ENCODE data around the gene ICAM2.
"Not testable (repeated sequence)": the region's sequence is repeated elsewhere in the genome, so short reads cannot be mapped to it uniquely, and the experiment has no call there.

Gene ICAM2

DNA sequence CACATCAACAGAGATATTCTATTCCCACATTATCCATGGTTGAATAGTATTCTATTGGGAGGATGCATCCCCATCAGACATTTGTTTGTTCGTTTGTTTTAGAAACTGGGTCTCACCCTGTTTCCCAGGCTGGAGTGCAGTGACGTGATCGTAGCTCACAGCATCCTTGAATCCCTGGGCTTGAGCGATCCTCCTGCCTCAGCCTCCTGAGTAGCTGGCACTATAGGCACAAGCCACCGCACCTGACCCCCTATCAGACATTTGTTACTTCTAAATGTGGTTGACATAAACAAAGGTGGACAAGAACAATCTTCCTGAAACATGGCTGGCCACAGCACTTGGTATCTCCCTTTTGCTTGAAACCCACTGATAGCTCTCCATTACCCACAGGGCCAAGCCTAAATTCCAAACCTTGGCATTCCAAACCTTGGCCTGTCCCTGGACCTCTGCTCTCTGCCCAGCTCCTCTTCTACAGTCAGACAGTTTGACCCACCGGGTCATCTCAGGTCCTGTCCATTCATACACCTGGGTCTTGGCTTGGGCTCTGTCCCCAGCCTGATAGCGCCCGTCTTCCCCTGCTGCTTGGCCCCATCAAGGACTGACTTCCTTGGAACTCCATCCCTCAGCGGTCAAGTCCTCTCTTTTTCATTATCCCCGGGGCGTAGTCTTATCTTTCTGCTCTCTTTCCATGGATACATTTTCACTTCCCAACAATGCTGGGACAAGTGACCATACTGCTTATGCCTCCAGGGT, 23.8 kb downstream of the ICAM2 start:
- DNase-seq = no peak

DNA sequence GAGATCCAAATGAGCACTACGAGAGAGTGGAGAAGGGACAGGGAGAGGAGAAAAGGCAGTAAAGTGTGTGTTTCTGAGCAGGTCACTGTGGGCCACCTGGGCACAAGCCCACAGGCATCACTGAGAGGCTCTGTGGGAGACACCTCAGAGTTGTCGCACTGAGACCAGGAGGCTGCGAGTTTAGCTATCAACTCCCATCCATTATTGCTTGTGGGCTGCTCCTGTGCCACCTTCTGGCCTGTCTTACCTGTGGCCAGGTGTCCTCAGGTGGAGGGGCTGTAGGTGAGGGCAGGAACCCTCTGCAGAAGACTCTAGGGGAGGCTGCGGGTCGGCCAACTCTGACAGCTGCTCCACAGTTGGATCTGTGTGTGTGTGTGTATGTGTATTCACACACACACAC, 24.8 kb downstream of the ICAM2 start:
- DNase-seq = no peak

DNA sequence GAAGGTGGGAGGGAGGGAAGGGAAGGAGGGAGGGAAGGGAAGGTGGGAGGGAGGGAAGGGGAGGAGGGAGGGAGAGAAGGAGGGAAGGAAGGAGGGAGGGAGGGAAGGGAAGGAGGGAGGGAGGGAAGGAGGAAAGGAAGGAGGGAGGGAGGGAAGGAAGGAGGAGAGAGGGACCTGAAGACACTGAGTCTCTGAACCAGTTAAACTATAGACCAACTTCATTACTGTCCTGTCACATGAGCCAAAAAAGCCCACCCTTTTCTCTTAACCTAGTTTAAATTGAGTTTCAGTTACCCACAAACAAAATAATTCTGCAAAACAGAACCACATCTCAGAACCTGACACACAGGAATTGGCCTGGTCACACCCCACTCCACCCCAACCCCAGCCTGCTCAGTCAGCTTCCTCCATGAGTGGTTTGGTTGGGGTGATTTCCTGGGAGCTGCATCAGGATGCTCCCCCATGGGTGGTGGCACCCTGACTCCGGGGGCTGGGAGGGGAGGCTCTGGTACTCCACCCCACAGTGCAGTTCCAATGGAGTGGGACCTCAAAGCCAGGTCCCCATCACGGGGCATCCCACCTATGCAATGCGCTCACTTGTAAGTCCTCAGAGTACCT, 27.0 kb downstream of the ICAM2 start:
- peak in 1 of 5 donors; percentile 33 for DNase-seq

DNA sequence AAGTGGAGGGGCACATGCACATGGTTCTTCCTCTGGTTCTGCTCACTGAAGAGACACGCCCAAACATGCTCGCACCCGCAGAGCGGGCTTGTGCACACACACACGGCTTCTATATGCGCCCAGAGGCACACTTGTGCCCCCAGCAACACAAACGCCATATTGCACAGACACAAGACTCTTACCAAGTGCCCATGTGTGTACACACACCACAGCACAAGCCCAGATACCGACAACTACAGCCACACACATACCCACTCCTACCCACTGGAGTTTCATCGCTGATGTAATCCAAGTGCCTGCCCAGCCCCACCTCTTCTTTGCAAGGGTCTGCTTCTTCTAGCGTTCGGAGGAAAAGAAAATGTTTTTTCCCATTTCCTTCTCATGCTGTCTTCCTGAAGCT, 28.8 kb downstream of the ICAM2 start:
- no peak for DNase-seq

DNA sequence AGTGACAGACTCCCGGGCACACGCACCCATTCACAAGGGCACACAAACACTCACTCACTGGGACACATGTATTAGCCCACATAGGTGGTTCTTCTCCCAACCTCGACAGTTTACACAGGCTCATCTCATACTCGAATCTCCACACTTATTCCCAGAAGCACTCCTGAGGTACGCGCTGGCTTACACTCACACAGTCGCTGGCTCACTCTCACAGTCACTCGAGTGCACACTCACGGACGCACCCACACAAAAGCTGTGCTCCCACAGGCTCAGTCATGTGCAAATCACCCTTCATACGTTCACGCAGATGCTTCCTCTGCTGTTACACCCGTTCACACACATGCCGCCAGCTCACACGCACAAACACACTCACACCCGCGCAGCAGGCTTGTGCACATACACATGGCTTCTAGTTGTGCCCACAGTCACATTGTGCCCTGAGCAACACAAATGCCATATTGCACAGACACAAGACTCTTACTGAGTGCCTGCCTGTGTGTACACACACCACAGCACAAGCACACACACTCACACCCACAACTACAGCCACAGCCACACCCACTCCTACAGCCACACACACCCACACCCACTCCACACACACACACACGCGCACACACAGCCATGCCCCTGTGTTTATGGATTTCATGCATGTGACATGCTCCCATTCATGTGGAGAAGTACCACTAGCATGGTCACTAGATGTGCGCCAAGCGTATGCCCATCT, 30.6 kb downstream of the ICAM2 start:
- no peak for DNase-seq

DNA sequence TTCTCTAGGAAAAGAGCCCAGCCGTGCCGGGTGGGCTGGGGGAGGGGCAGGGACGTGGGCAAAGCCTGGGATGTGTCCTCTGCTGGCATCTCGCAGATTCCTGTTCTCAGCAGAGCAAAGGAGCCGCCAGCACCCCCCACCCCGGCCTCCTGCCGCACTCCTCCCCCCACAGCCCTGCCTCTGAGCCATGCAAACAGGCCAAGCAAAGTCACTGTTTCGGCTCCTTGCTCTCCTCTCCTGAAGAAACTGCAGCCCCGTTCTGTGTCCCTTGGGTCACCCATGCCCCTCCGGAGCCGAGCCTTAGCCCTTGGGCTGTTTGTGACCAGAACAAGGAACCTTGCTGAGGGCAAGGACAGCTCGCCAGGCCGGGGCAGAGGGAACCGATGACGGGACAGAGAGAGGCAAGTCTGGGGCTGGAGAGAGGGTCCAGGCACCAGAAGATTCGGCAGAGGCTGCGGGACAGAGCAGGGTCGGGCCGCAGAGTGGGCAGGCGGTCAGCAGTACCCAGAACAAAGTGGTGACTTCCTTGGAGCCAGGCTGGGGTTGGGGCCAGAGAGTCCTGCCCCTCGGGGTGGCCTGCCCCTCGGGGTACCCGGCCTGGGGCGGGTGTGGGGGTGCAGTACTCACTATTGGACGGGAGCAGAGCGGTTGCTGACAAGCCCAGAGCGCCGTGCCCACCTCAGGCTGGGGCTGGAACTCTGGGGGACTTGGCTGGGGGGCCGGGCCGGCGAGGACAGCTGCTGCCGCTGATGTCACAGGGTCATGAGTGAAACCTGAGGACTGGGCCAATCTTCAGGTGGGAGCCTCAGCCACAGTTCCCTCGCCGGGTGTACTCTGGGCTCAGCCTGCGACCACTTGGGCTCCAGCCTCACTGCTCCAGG, 31.5 kb downstream of the ICAM2 start:
- no peak for DNase-seq

DNA sequence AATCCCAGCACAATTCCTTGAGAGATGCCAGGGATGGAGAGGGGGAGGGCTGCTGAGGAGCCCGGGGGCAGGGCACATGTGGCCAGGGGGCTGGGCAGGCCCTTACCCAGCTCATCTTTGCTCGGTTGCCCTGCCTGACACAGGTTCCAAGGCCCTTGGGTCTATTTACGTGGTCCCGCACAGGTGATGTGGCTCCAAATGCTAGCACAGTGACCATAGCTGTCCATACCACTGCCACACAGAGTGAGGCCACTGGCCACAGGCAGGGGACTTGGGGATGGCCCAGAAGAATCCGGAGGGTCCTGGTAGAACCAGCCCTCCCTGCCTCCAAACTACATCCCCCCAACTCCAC, 32.3 kb downstream of the ICAM2 start:
- DNase-seq = no peak

DNA sequence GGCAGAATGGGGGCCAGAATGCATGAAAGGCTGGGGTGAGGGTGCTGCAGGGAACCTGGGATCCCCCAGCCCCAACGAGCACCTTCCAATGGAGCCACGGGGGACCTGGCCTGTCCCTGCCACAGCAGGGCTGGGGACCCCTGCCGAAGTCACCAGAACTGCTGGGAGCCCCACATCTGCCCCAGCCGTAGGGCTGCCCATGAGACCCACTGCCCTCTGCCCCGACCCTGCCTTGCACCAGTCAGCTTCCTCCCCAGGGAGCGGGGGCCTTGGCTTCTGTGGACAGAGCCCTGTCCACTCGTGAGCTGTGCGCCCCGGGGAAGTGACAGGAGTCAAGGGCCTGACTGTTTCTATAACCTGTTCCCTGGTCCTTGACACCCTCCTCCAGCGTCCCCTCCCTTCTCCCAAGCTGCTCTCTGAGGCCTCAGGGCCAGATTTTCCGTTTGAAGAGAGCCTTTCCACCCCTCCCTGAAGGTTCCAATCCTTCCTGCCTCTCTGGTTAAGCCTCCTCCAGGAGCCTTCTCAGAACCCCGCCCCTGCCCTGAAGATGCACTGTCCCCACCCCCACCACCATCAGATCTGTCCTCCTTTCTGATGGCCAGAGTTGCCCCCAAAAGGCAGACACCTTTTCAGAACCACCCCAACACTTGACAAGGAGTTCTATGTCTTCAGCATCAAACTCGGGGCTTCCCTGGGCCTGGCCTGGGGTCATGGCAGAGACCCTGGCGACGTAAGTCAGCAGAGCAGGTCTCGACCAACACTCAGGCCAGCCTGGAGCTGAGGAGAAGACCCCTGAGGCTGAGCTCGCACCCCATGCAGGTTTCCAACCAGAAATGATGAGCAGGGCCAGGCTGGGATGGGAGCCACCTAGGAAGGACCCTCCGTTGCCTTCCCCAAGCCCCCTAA, 33.0 kb downstream of the ICAM2 start:
- DNase-seq = no peak

DNA sequence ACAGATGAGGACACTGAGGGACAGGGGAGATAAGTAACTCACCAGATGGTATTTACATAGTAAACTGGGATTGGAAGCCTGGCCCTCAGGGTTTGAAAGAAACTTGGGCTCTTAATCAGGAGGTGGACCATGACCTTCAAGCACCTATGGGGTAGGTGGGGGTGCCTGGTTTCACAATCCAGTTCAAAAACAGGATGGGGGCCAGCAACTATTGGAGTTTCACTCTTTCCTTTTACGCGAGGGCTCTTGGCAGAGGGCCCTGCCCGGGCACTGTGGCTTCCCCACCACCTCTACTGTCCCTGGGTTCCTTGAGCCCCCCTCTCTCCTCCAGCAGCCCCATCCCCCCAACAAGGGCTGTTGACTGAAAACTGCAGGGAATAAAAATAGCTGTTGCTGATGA, 33.6 kb downstream of the ICAM2 start:
- DNase-seq = no peak

DNA sequence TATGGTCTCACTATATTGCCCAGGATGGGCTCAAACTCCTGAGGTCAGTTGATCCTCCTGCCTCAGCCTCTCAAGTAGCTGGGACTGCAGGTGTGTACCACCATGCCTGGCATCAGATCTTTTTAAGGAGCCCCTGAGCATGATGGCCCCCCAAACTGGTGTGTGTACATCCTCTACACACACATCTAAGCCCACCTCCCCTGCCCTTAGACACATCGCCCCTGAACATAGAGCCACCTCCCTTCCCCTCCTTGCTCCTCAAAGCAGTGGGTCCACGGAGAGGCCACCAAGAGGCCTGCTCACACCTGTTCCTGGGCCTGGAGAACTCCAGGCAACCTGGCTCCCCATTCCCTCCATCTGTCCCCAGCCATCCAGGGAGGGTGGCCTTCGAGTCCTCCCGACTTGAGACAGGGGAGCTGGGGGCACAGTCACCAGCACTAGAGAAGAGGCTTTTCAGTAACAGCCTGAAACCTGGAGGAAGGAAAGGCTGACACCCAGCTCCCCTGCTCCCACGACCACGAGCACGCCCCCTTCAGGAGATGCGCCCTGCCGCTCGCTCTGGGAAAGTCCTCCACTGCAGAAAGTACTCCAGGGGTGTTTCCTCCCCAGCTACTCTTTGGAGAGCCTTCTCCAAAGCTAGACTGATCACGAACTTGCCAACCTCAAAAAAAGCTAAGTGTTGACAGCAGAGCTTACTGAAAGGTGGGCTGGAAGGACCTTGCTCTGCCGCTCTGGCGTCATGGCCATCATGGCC, 34.9 kb downstream of the ICAM2 start:
- DNase-seq = no peak

DNA sequence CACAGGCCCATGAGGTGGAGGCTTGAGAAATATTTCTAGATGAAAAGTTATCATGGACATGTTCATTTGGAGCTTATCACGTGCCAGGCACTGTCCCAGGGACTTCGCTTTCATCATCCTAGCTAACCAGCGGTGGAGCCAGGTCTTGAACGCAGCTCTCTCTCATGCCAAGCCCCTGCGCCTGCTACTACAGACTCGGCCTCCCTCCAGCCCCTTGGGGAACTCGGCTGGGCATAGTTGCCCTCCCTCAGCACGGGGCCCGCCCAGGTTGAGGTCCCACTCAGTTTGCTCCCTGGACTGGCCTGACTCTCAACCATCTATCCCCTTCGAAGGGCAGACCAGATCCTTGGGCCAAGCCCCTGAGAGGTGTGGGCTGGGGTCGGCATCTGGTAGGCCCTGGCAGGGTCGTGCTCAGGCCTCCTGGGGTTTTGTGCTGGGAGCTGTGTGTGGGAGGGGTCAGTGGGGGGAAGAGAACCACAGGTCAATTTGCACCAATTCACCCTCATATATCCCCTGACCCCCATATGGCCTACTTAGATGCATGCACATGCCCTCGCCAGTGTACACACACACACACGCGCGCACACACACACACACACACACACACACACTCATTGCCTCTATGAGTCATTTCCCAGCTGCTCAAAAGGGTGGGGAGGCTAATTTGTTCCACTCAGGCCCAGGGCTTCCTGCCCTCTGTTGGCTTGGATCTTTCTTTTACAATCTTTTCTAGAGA, 35.6 kb downstream of the ICAM2 start:
- DNase-seq = peak in 4 of 5 donors; percentile 21 to 86 (median 50)

DNA sequence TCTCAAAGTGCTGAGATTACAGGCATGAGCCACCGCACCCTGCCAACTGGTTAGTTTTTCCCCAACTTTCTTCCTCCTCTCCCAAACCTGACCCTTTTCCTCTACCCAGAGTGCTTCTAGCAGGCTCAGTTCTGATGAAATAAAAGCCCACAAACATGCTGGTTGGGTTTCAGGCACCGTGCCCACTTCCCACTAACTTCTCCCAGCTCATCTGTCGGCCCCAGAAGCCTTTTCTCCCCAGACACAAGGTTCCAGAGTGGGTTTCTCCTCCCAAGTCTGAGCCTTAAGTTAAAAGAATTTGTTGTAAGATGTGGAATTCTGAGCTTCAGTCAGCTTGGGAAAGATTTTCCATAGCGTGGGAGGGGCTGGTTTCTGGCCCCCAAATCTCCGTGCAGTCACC, 36.2 kb downstream of the ICAM2 start:
- no peak for DNase-seq

DNA sequence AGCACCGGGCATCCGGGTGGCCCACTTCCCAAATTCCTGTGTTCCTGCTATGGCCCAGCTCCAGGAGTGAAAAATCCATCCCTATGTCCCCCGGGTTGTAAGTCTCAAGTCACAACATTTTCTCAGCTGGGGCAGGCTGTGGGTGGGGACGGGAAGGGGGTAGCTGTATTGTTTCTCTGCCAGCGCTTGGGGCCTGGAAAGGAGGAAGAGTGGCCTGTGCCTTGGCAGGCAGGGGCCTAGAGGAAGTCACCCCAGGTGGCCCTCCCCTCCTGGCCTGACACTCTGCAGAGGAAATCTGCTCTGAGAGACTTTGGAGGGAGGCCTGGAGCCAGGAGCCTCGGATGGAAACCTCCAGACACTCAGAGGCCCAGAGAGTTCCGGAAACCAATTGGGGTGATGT, 37.1 kb downstream of the ICAM2 start:
- no peak for DNase-seq

DNA sequence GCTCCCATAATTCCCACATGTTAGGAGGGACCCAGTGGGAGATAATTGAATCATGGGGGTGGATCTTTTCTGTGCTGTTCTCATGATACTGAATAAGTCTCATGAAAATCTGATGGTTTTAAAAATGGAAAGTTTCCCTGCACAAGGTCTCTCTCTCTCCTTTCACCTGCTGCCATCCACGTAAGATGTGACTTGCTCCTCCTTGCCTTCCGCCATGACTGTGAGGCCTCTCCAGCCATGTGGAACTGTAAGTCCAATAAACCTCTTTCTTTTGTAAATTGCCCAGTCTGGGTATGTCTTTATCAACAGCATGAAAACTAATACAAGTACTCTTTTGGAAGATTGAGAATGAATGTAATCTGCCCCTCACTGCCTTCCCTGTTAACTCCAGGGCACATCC, 37.8 kb downstream of the ICAM2 start:
- DNase-seq = not testable (repeated sequence)

DNA sequence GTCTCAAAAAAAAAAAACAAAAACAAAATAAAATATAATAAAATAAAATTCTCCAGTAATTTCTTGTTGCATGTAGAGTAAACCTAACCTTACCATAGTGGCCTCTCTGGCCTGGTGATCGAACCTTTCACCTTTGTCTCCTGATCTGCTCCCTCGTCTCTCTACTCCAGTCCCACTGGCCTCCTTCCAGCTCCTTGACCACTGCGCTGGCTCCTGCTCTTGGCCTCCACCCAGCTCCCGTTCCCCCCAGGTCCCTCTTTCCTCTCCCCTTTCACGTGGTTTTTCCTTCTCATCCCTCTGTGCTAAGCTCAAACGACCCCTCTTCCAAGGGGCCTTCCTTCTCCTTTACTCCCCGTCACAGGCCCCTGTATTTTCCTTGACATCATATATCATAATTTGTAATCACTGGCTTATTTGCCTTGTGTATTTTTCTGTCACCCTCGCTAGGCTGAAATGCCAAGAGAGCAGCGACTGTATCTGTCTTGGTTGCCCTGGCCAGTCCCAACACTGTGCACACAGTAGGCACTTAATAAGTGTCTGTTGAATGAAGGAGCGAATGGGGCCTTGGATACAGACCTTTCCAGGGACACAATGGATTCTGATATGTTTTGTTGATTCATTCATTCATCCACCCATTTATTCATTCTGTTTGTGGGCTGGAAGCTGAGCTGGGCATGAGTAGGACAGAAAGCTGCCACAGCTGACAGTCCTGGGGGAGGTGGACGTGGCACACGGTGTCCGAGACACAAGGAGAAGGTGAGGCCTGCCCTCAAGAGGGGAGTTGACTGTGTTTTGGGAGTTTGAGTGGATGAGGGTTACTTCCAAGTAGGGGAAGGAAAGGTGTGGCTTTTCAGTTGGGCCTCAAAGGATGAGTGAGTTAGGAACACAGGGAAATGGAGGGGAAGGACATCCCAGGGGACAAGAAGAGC, 41.9 kb downstream of the ICAM2 start:
- no peak for DNase-seq

DNA sequence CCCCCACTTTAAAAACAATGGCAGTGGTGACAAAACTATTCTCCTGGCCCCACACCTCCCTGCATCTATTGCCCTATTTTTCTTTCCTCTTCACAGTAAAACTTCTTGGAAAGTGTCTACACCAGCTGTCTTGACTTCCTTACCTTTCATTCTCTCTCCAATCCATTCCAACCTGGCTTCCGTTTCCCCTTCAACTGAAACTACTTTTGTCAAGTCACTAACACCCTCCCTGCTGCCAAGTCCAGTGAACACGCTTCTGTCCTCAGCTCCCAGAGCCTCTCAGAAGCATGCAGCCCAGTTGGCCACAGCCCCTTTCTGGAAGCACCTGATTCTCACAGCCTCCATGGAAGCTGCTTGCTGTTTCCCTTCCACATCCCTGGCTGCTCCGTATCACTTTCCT, 43.7 kb downstream of the ICAM2 start:
- no peak for DNase-seq

DNA sequence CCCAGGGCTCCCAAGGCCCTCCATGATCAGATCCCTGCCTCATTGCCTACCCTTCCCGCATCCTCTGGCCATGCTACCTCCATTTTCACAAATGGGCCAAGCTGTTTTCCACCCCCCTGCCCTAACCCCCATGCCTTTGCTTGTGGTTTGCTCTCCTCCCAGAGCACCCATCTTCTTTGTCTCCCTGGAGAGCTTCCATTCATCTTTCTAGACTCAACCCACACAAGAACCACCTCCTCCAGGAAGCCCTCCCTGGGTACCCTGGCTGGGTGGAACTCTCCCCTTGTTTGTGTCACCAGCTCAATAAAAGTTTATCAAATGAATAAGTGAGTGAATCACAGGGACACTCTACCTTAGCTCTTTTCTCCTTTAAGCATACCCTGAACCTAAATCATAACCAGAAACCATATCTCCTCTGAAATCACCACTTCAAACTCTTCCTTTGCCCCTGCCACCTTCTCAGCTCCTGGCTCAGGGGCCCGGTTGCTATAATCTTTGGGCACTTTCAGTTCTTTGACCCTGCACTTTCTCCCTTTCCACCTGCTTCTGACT, 44.8 kb downstream of the ICAM2 start:
- DNase-seq = no peak

DNA sequence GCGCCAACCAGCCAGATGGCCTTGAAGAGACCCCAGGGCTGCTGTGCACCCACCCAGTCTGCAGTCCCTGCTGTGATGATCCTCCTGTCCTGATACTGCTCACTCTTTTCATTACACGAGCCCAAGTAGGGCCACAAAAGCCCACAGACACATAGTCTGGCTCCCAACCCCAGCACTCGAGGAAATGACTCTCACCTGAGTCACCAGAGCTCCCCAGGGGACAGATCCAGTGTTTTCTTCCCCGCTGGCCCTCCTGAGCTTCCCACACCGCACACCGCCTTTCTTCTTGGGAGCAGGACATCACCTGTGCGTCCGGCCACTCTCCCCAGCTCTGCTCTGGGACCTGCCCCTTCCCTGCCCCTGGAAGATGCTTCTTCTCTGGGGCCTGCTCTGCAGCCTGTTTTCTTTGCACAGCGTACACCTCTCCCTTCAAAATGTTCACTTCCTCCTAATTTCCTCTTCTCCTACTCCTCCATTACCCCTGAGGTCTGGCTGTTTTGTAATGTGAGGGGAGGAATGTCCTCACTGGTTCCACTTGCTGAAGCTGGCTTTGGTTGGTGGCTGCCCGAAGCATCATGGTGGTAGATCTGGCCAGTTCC, 45.7 kb downstream of the ICAM2 start:
- DNase-seq = no peak

Data from T-helper 1 cell (primary cell).